Measurements from ENCODE around the gene TMEM128.
"Not testable (repeated sequence)": the region's sequence is repeated elsewhere in the genome, so short reads cannot be mapped to it uniquely, and the experiment has no call there.

Gene TMEM128

DNA sequence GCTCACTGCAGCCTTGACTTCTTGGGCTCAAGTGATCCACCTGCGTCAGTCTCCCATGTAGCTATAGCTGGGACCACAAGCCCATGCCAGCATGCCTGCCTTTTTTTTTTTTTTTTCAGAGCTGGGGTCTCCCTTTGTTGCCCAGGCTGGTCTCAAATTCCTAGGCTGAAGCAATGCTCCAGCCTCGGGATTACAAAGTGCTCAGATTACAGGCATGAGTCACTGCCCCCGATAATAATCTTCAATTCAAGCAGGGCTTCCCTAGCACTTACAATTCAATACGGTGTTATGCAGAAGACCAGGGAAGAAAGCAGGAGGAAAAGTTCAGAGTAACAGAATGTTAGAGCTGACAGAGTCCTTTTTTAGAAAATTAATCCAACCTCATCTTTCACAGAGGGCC lies 47.4 kb downstream of the TMEM128 start:
- peak; percentile 19 to 28 for DNase-seq (ENCODE audit: low spot score in 2 of 2)
- Histone ChIP-seq H3K4me1 (no peaks in the 10 kb centered on the region), H3K4me3 (no peak overlapping the region), H3K27me3 (ENCODE audit: low read depth) (peaks cover 3% of the 10 kb centered on the region; the same call in 1 of the 2 replicates), H3K36me3 (replicated peaks) (no peaks in the 10 kb centered on the region), H3K9me3 (no peaks in the 10 kb centered on the region)
- in situ Hi-C loops (cut with MboI; ENCODE audit: low sequenced_read_pairs) = no loop called here

GRCh38 chr4:4195354-4195753 lies 52.7 kb downstream of the TMEM128 start:
- Histone ChIP-seq H3K9me3 (no peaks in the 10 kb centered on the region), H3K4me3 (no peak overlapping the region), H3K36me3 (replicated peaks) (no peaks in the 10 kb centered on the region), H3K4me1 (no peaks in the 10 kb centered on the region), H3K27me3 (ENCODE audit: low read depth) (peaks cover 9% of the 10 kb centered on the region)
- in situ Hi-C loops (cut with MboI; ENCODE audit: low sequenced_read_pairs) = no loop called here
- no peak for DNase-seq (ENCODE audit: low spot score in 2 of 2)

GRCh38 chr4:4188557-4188956 lies 59.5 kb downstream of the TMEM128 start:
- H3K36me3 ChIP-seq (replicated peaks); DNase-seq (ENCODE audit: low spot score in 2 of 2); H3K4me1 ChIP-seq; H3K9me3 ChIP-seq; in situ Hi-C loops (cut with MboI; ENCODE audit: low sequenced_read_pairs); H3K4me3 ChIP-seq: not testable (repeated sequence)
- peaks cover 15% of the 10 kb centered on the region for H3K27me3 ChIP-seq (ENCODE audit: low read depth)
